ENCODE measurements around the gene LRRC47. TPM values are rescaled to one million over a fixed set of nuclear protein-coding genes. Genes with fewer than 3 reads are reported as not detected.
"Not testable (repeated sequence)": the region's sequence is repeated elsewhere in the genome, so short reads cannot be mapped to it uniquely, and the experiment has no call there.

Gene LRRC47
- polyA plus RNA-seq, 1 donor from 2014 or later: 59.2 TPM

DNA sequence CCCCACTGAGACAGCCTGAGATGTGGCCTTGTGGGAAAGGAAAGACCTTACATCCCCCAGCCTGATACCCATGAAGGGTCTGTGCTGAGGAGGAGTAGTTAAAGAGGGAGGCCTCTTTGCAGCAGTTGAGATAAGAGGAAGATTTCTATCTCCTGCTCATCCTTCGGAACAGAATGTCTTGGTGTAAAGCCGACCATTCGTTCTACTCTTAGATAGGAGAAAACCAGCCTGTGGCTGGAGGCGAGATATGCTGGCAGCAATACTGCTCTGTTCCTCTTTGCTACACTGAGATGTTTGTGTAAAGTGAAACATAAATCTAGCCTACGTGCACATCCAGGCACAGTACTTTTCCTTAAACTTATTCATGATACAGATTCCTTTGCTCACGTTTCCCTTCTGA is 45.6 kb downstream of the LRRC47 start:
- no peaks in the 10 kb centered on the region for H3K9me3 ChIP-seq (ENCODE audit: low read length)
- no peak overlapping the region for H3K4me3 ChIP-seq (ENCODE audit: low read length)
- no peak overlapping the region for H2AFZ ChIP-seq (ENCODE audit: low read depth, low read length)
- H3K4me2 ChIP-seq (ENCODE audit: low read length): no peak overlapping the region
- no peaks in the 10 kb centered on the region for H3K36me3 ChIP-seq (ENCODE audit: insufficient read depth, low read length)
- no peaks in the 10 kb centered on the region for H4K20me1 ChIP-seq (ENCODE audit: insufficient read depth)
- no peaks in the 10 kb centered on the region for H3K9me2 ChIP-seq (ENCODE audit: insufficient read depth, low read length)
- H3K27ac ChIP-seq (ENCODE audit: low read length): no peak overlapping the region
- no peaks in the 10 kb centered on the region for H3K79me2 ChIP-seq (replicated peaks; ENCODE audit: insufficient read depth, low read length)
- no peaks in the 10 kb centered on the region for H3F3A ChIP-seq (ENCODE audit: insufficient read depth, low read length, poor library complexity, severe bottlenecking)
- H3K9ac ChIP-seq (ENCODE audit: low read length): no peak overlapping the region
- TF ChIP-seq POLR2AphosphoS5 (IDR thresholded peaks at IDR 0.05): no peak
- no peak for TF ChIP-seq SMC3 (conservative IDR thresholded peaks at IDR 0.05; ENCODE audit: poor library complexity)
- TF ChIP-seq, protein P1, sequence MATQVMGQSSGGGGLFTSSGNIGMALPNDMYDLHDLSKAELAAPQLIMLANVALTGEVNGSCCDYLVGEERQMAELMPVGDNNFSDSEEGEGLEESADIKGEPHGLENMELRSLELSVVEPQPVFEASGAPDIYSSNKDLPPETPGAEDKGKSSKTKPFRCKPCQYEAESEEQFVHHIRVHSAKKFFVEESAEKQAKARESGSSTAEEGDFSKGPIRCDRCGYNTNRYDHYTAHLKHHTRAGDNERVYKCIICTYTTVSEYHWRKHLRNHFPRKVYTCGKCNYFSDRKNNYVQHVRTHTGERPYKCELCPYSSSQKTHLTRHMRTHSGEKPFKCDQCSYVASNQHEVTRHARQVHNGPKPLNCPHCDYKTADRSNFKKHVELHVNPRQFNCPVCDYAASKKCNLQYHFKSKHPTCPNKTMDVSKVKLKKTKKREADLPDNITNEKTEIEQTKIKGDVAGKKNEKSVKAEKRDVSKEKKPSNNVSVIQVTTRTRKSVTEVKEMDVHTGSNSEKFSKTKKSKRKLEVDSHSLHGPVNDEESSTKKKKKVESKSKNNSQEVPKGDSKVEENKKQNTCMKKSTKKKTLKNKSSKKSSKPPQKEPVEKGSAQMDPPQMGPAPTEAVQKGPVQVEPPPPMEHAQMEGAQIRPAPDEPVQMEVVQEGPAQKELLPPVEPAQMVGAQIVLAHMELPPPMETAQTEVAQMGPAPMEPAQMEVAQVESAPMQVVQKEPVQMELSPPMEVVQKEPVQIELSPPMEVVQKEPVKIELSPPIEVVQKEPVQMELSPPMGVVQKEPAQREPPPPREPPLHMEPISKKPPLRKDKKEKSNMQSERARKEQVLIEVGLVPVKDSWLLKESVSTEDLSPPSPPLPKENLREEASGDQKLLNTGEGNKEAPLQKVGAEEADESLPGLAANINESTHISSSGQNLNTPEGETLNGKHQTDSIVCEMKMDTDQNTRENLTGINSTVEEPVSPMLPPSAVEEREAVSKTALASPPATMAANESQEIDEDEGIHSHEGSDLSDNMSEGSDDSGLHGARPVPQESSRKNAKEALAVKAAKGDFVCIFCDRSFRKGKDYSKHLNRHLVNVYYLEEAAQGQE (IDR thresholded peaks at IDR 0.05; ENCODE audit: borderline replicate concordance): no peak
- no peak for TF ChIP-seq EP300 (conservative IDR thresholded peaks at IDR 0.05; ENCODE audit: poor library complexity, severe bottlenecking)
- no peak for TF ChIP-seq MXI1 (conservative IDR thresholded peaks at IDR 0.05; ENCODE audit: poor library complexity, severe bottlenecking)
- TF ChIP-seq TAF1 (IDR thresholded peaks at IDR 0.05; ENCODE audit: low read depth): no peak
- TF ChIP-seq EZH2 (IDR thresholded peaks at IDR 0.05; ENCODE audit: borderline replicate concordance, insufficient read depth, low read length, poor library complexity, severe bottlenecking): no peak
- TF ChIP-seq, protein P2, sequence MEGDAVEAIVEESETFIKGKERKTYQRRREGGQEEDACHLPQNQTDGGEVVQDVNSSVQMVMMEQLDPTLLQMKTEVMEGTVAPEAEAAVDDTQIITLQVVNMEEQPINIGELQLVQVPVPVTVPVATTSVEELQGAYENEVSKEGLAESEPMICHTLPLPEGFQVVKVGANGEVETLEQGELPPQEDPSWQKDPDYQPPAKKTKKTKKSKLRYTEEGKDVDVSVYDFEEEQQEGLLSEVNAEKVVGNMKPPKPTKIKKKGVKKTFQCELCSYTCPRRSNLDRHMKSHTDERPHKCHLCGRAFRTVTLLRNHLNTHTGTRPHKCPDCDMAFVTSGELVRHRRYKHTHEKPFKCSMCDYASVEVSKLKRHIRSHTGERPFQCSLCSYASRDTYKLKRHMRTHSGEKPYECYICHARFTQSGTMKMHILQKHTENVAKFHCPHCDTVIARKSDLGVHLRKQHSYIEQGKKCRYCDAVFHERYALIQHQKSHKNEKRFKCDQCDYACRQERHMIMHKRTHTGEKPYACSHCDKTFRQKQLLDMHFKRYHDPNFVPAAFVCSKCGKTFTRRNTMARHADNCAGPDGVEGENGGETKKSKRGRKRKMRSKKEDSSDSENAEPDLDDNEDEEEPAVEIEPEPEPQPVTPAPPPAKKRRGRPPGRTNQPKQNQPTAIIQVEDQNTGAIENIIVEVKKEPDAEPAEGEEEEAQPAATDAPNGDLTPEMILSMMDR (IDR thresholded peaks at IDR 0.05; ENCODE audit: poor library complexity, severe bottlenecking): no peak
- no peak for TF ChIP-seq RAD21 (conservative IDR thresholded peaks at IDR 0.05)
- no peaks in the 10 kb centered on the region for H3K27me3 ChIP-seq (ENCODE audit: insufficient read depth, low read depth, low read length)

DNA sequence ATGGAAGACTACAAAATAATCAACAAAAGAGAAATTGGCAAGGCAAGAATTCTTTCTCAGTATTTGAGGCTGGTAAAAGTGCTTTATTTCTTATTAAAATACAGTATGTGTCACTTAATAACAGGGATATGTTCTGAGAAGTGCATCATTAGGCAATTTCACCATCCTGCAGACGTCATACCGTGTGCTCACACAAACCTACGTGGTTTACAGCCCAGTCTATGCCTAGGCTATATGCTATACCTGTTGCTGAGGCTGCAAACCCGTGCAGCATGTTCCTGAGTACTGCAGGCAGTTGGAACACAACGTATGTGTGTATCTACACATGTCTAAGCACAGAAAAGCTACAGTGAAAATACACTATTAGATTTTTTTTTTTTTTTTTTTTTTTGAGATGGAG is 46.8 kb downstream of the LRRC47 start:
- Histone ChIP-seq H3K27ac (ENCODE audit: low read length) (no peak overlapping the region), H3K9me2 (ENCODE audit: insufficient read depth, low read length) (no peaks in the 10 kb centered on the region), H2AFZ (ENCODE audit: low read depth, low read length) (no peak overlapping the region), H3F3A (ENCODE audit: insufficient read depth, low read length, poor library complexity, severe bottlenecking) (no peaks in the 10 kb centered on the region), H3K9ac (ENCODE audit: low read length) (no peak overlapping the region), H3K4me2 (ENCODE audit: low read length) (no peak overlapping the region), H3K27me3 (ENCODE audit: insufficient read depth, low read depth, low read length) (no peaks in the 10 kb centered on the region), H3K36me3 (ENCODE audit: insufficient read depth, low read length) (no peaks in the 10 kb centered on the region), H3K79me2 (replicated peaks; ENCODE audit: insufficient read depth, low read length) (peaks cover 5% of the 10 kb centered on the region), H3K9me3 (ENCODE audit: low read length) (no peaks in the 10 kb centered on the region), H4K20me1 (ENCODE audit: insufficient read depth) (no peaks in the 10 kb centered on the region), H3K4me3 (ENCODE audit: low read length) (no peak overlapping the region)
- TF ChIP-seq EZH2 (IDR thresholded peaks at IDR 0.05; ENCODE audit: borderline replicate concordance, insufficient read depth, low read length, poor library complexity, severe bottlenecking) (no peak), EP300 (conservative IDR thresholded peaks at IDR 0.05; ENCODE audit: poor library complexity, severe bottlenecking) (no peak), POLR2AphosphoS5 (IDR thresholded peaks at IDR 0.05) (no peak), RAD21 (conservative IDR thresholded peaks at IDR 0.05) (no peak), SMC3 (conservative IDR thresholded peaks at IDR 0.05; ENCODE audit: poor library complexity) (no peak), TAF1 (IDR thresholded peaks at IDR 0.05; ENCODE audit: low read depth) (no peak), MXI1 (conservative IDR thresholded peaks at IDR 0.05; ENCODE audit: poor library complexity, severe bottlenecking) (no peak)
- TF ChIP-seq, protein P2 (IDR thresholded peaks at IDR 0.05; ENCODE audit: poor library complexity, severe bottlenecking): no peak

DNA sequence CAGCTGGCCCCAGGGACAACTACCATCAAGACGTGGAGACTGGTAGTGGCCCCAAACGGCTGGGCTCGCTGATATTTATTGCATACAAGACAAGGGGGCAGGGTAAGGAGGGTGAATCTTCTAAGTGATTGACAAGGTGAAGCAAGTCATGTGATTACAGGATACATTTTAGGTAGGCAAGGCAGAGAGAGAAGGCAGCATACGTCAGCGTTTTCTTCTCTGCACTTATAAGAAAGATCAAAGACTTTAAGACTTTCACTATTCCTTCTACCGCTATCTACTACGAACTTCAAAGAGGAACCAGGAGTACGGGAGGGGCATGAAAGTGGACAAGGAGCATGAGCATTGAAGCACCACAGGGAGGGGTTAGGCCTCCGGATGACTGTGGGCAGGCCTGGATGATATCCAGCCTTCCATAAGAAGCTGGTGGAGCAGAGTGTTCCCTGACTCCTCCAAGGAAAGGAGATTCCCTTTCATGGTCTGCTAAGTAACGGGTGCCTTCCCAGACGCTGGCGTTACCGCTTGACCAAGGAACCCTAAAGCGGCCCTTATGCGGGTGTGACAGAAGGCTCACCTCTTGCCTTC is 47.9 kb downstream of the LRRC47 start:
- not testable (repeated sequence) for H3K36me3 ChIP-seq (ENCODE audit: insufficient read depth, low read length); H2AFZ ChIP-seq (ENCODE audit: low read depth, low read length); H3K27me3 ChIP-seq (ENCODE audit: insufficient read depth, low read depth, low read length)

More for the DNA sequence above, 47.9 kb downstream of the LRRC47 start:
- not testable (repeated sequence) for H3K79me2 ChIP-seq (replicated peaks; ENCODE audit: insufficient read depth, low read length); H3K9me2 ChIP-seq (ENCODE audit: insufficient read depth, low read length); H3K9ac ChIP-seq (ENCODE audit: low read length); H3K9me3 ChIP-seq (ENCODE audit: low read length); H3K4me2 ChIP-seq (ENCODE audit: low read length); H3K4me3 ChIP-seq (ENCODE audit: low read length); H4K20me1 ChIP-seq (ENCODE audit: insufficient read depth); H3F3A ChIP-seq (ENCODE audit: insufficient read depth, low read length, poor library complexity, severe bottlenecking); H3K27ac ChIP-seq (ENCODE audit: low read length)

Data from neural cell (in vitro differentiated cells).